ENCODE results near the gene KRTAP22-2.

DNA sequence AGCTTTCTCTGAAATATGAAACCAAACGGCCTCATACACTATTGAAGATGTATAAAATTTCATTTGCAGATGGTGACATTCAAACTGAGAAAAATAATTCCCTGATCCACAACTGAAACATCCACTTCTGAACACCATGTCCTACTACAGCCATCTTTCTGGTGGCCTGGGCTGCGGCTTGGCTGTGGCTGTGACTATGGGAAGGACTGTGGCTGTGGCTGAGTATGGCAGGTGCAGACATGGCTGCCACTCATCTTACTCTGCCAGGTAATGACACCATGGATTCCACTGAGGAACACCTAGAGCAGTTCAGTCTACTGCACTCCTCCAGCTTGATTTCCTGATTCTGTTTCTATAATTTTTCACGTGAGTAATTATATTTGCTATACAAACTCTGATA lies 30.3 kb upstream of the KRTAP22-2 start, which contains the start of gene KRTAP20-4:
- TF ChIP-seq CTCF (IDR thresholded peaks at IDR 0.05) (no peak), POLR2A (IDR thresholded peaks at IDR 0.05) (no peak)
